Panc1 (cell line): ENCODE results near the gene NKAIN2. TPM values are rescaled to one million over a fixed set of nuclear protein-coding genes. Genes with fewer than 3 reads are reported as not detected.

Experiments used
- ATAC-seq: fragments of 200-7000 bp; cut with Tn5 transposase; 2 replicates; pipeline ENCODE4 v1.9.1; 2020; ENCODE audit warnings: mild to moderate bottlenecking, moderate library complexity
- BruUV-seq: library from RNA; stranded (reverse); fragments of 400-500 nt; replicated peaks from 2 replicates; lab custom pipeline; 2021; lab: Mats Ljungman, UMichigan
- CTCF ChIA-PET: fragments of 300-600 bp; sonication (Branson Sonifier 250); formaldehyde crosslinking; loops from one replicate; lab custom pipeline; 2022; ENCODE audit warnings: antibody characterized with exemption; lab: Charles Lee
- POLR2A ChIA-PET: fragments of 300-600 bp; sonication (Branson Sonifier 250); formaldehyde crosslinking; loops from one replicate; lab custom pipeline; 2022; ENCODE audit warnings: antibody characterized with exemption; lab: Charles Lee
- DNase-seq: peaks from one replicate; pipeline ENCODE4 v3.0.0-alpha.2; 2010; ENCODE audit warnings: low read depth, low spot score
- H3K27ac ChIP-seq: 2 replicates; pipeline ENCODE4 v1.5.1; 2011; ENCODE audit warnings: mild to moderate bottlenecking, low read length, inconsistent platforms
- H3K27me3 ChIP-seq: fragments of 200-500 bp; sonication (Bioruptor generic); 2 replicates; pipeline ENCODE4 v1.6.0; 2014; ENCODE audit warnings: low read length, inconsistent platforms; ENCODE audit not compliant: control insufficient read depth, insufficient read depth
- H3K36me3 ChIP-seq: fragments of 200-500 bp; sonication (Bioruptor generic); 2 replicates; pipeline ENCODE4 v1.5.1; 2014; ENCODE audit warnings: inconsistent platforms, mild to moderate bottlenecking, low read length, moderate library complexity; ENCODE audit not compliant: control insufficient read depth, insufficient read depth
- H3K4me1 ChIP-seq: 2 replicates; pipeline ENCODE4 v1.5.1; 2011; ENCODE audit warnings: inconsistent platforms, mild to moderate bottlenecking, low read length, moderate library complexity; ENCODE audit not compliant: control insufficient read depth, insufficient read depth
- H3K4me3 ChIP-seq, 2 experiments: 2 replicates each; pipeline ENCODE4 v1.5.1; 2011 to 2012; ENCODE audit warnings: low read depth in 2 of 2, low read length in 2 of 2, mild to moderate bottlenecking in 2 of 2, inconsistent platforms in 1 of 2, moderate library complexity in 1 of 2
- H3K9me3 ChIP-seq: fragments of 200-500 bp; sonication (Bioruptor generic); 2 replicates; pipeline ENCODE4 v1.5.1; 2014; ENCODE audit warnings: low read depth, mild to moderate bottlenecking, inconsistent platforms, low read length, moderate library complexity; ENCODE audit not compliant: control insufficient read depth, insufficient read depth
- CTCF ChIP-seq: fragments of 450-650 bp; IDR thresholded peaks from 2 replicates; pipeline ENCODE4 v1.5.1; 2017; ENCODE audit warnings: mild to moderate bottlenecking
- POLR2AphosphoS5 ChIP-seq: IDR thresholded peaks from 2 replicates; pipeline ENCODE4 v1.6.1; 2012; ENCODE audit warnings: mild to moderate bottlenecking, low read depth, low read length, moderate library complexity
- REST ChIP-seq, 2 experiments: IDR thresholded peaks; 2 replicates each; pipeline ENCODE4 v1.6.1; 2011 to 2012; ENCODE audit warnings: low read depth in 2 of 2, control low read depth in 1 of 2, low read length in 1 of 2, mild to moderate bottlenecking in 1 of 2, moderate library complexity in 1 of 2; ENCODE audit not compliant: insufficient read depth in 1 of 2
- SIN3A ChIP-seq: IDR thresholded peaks from 2 replicates; pipeline ENCODE4 v1.6.1; 2012; ENCODE audit warnings: low read depth, mild to moderate bottlenecking, low read length, moderate library complexity, borderline replicate concordance; ENCODE audit not compliant: insufficient read depth
- TCF7L2 ChIP-seq: IDR thresholded peaks from 2 replicates; pipeline ENCODE4 v1.6.1; 2011; ENCODE audit warnings: mild to moderate bottlenecking, low read depth, low read length, inconsistent platforms
- in situ Hi-C: cut with HindIII; loops from 2 replicates; pipeline ENCODE4 v1.10.0; 2016; ENCODE audit warnings: low sequenced_read_pairs, low pct_unique_long_range_greater_than_20kb
- intact Hi-C: fragments of 100-400 bp; cut with micrococcal nuclease; formaldehyde crosslinking; loops from one replicate; pipeline ENCODE4 v1.10.0; 2022; ENCODE audit not compliant: unreplicated experiment
- total RNA-seq: library from RNA; stranded (reverse); gene quantifications from one replicate; pipeline ENCODE4 v1.2.1, GENCODE V29; 2021; ENCODE audit not compliant: unreplicated experiment

NKAIN2 gene
- total RNA-seq, 1 experiment from 2014 or later = 2.6 TPM

GRCh38 chr6:124389127-124389526 lies 585.5 kb downstream of the NKAIN2 start:
- no peak for TF ChIP-seq CTCF
- TF ChIP-seq POLR2AphosphoS5 = no peak
- no peak for TF ChIP-seq TCF7L2
- no peak for TF ChIP-seq REST (IDR thresholded peaks at IDR 0.05; ENCODE audit: insufficient read depth in 1 of 2, low read depth in 2 of 2, low read length in 1 of 2)
- no peak for TF ChIP-seq SIN3A
- POLR2A ChIA-PET = no interaction called here
- Histone ChIP-seq H3K4me3 (no peak overlapping the region), H3K4me1 (no peaks in the 10 kb centered on the region), H3K9me3 (peaks cover 11% of the 10 kb centered on the region; the same call in 1 of the 2 replicates), H3K27ac (no peak overlapping the region), H3K36me3 (no peaks in the 10 kb centered on the region), H3K27me3 (no peaks in the 10 kb centered on the region)
- ATAC-seq = no peak
- intact Hi-C loops (no loop called here), in situ Hi-C loops (no loop called here)
- CTCF ChIA-PET = no interaction called here
- no peak for DNase-seq
- BruUV-seq = no TSS peak

- ATAC-seq (no peak), DNase-seq (no peak)
- TF ChIP-seq POLR2AphosphoS5 = no peak
- TF ChIP-seq CTCF = no peak
- no peak for TF ChIP-seq SIN3A
- TF ChIP-seq REST (IDR thresholded peaks at IDR 0.05; ENCODE audit: insufficient read depth in 1 of 2, low read depth in 2 of 2, low read length in 1 of 2) = no peak
- TF ChIP-seq TCF7L2 = no peak
- CTCF ChIA-PET = no interaction called here
- intact Hi-C loops (no loop called here), in situ Hi-C loops (no loop called here)
- H3K27ac ChIP-seq = no peak overlapping the region
- H3K4me3 ChIP-seq = no peak overlapping the region
- no peaks in the 10 kb centered on the region for H3K4me1 ChIP-seq
- POLR2A ChIA-PET = no interaction called here
- no TSS peak for BruUV-seq
- H3K36me3 ChIP-seq = no peaks in the 10 kb centered on the region
- no peaks in the 10 kb centered on the region for H3K27me3 ChIP-seq
- H3K9me3 ChIP-seq = peaks cover 11% of the 10 kb centered on the region; the same call in 1 of the 2 replicates
These were observed 589.9 kb downstream of the NKAIN2 start for GRCh38 chr6:124393536-124393935.
